Activated B cell treated with CpG ODN at 0.5 μM for 24 hours (primary cell): ENCODE results near the gene MAP4K2. TPM values are rescaled to one million over a fixed set of nuclear protein-coding genes. Genes with fewer than 3 reads are reported as not detected.

Source experiments
- ATAC-seq: fragments of 200-7000 bp; cut with Tn5 transposase; one replicate; pipeline ENCODE4 v1.10.0; 2021; ENCODE audit warnings: low read depth, mild to moderate bottlenecking, moderate library complexity
- CTCF ChIA-PET: fragments of 350-600 bp; sonication (Branson Sonifier 250); formaldehyde crosslinking; loops from one replicate; lab custom pipeline; 2021; ENCODE audit warnings: antibody characterized with exemption; lab: Charles Lee
- POLR2A ChIA-PET: fragments of 350-600 bp; sonication (Branson Sonifier 250); formaldehyde crosslinking; loops from one replicate; lab custom pipeline; 2021; ENCODE audit warnings: antibody characterized with exemption; lab: Charles Lee
- DNase-seq: peaks from one replicate; pipeline ENCODE4 v3.0.0; 2022
- H3K27ac Mint-ChIP-seq: one replicate; pipeline ENCODE4 v1.8.0; 2020; ENCODE audit warnings: mixed read lengths
- H3K27me3 Mint-ChIP-seq: one replicate; pipeline ENCODE4 v1.8.0; 2021; ENCODE audit warnings: mixed read lengths
- H3K36me3 Mint-ChIP-seq: one replicate; pipeline ENCODE4 v1.8.0; 2021; ENCODE audit warnings: low read depth, mixed read lengths
- H3K4me1 Mint-ChIP-seq: one replicate; pipeline ENCODE4 v1.8.0; 2021; ENCODE audit warnings: mixed read lengths
- H3K4me3 Mint-ChIP-seq: one replicate; pipeline ENCODE4 v1.8.0; 2020; ENCODE audit warnings: mild to moderate bottlenecking, mixed read lengths
- H3K9me3 Mint-ChIP-seq: one replicate; pipeline ENCODE4 v1.8.0; 2020; ENCODE audit warnings: mixed read lengths
- CTCF ChIP-seq: fragments of 200-600 bp; IDR thresholded peaks from one replicate; pipeline ENCODE4 v1.8.0; 2022; ENCODE audit warnings: antibody characterized with exemption, mild to moderate bottlenecking
- intact Hi-C: fragments of 100-400 bp; cut with micrococcal nuclease; formaldehyde crosslinking; loops from one replicate; pipeline ENCODE4 v1.15.1; 2024
- total RNA-seq: library from RNA; stranded (reverse); gene quantifications from 2 replicates; pipeline ENCODE4 v1.2.3, GENCODE V29; 2022

The MAP4K2 gene
- total RNA-seq, 1 donor from 2014 or later, result 73.6 TPM

GRCh38 chr11:64789331-64790204 lies 13.4 kb downstream of the MAP4K2 start:
- DNase-seq, result no peak
- H3K4me1 Mint-ChIP-seq, result peaks cover 23% of the 10 kb centered on the region
- CTCF ChIA-PET, result interaction anchor here (5.3 kb wide), 1 partner anchor 12 kb away, joined by 29 read pairs; the partner anchor contains the start of gene MAP4K2

GRCh38 chr11:64788321-64789215 lies 14.4 kb downstream of the MAP4K2 start:
- no peak overlapping the region for H3K4me3 Mint-ChIP-seq
- H3K27ac Mint-ChIP-seq, result no peak overlapping the region
- ChIA-PET CTCF (interaction anchor here (0.6 to 5.3 kb wide), 7 partner anchors 13 to 226 kb away, joined by 3 to 29 read pairs (median 3); partner anchors contain the start of genes MAP4K2 and MEN1), POLR2A (interaction anchor here (0.5 to 1.7 kb wide), 6 partner anchors 9 to 473 kb away, joined by 3 to 6 read pairs (median 4); partner anchors contain the start of genes MAP4K2 and POLA2)
- H3K27me3 Mint-ChIP-seq, result no peaks in the 10 kb centered on the region
- ATAC-seq (no peak), DNase-seq (no peak)
- no peaks in the 10 kb centered on the region for H3K9me3 Mint-ChIP-seq
- no peak for TF ChIP-seq CTCF
- peaks cover 17% of the 10 kb centered on the region for H3K4me1 Mint-ChIP-seq
- H3K36me3 Mint-ChIP-seq, result peaks cover 38% of the 10 kb centered on the region
- intact Hi-C loops, result loop anchor here (5.0 kb wide), 1 partner anchor 224 kb away; the partner anchor contains the start of gene ARL2

More at GRCh38 chr11:64789331-64790204, 13.4 kb downstream of the MAP4K2 start:
- Mint-ChIP-seq H3K27ac (no peak overlapping the region), H3K9me3 (no peaks in the 10 kb centered on the region), H3K4me3 (no peak overlapping the region), H3K27me3 (no peaks in the 10 kb centered on the region), H3K36me3 (peaks cover 47% of the 10 kb centered on the region)
- no peak for ATAC-seq
- TF ChIP-seq CTCF, result no peak
- POLR2A ChIA-PET, result interaction anchor here (0.6 to 1.7 kb wide), 2 partner anchors 13 to 472 kb away, joined by 3 to 6 read pairs; partner anchors contain the start of genes MAP4K2 and POLA2
- intact Hi-C loops, result loop anchor here (5.0 kb wide), 1 partner anchor 223 kb away; the partner anchor contains the start of gene ARL2

- Mint-ChIP-seq H3K4me1 (peaks cover 18% of the 10 kb centered on the region), H3K36me3 (peaks cover 36% of the 10 kb centered on the region), H3K4me3 (no peak overlapping the region), H3K9me3 (no peaks in the 10 kb centered on the region), H3K27me3 (no peaks in the 10 kb centered on the region), H3K27ac (peak overlapping the region; percentile 73)
- CTCF ChIA-PET, result interaction anchor here (0.6 to 5.3 kb wide), 7 partner anchors 14 to 227 kb away, joined by 3 to 29 read pairs (median 3); partner anchors contain the start of genes MAP4K2 and MEN1
- TF ChIP-seq CTCF, result no peak
- intact Hi-C loops, result loop anchor here (1.0 to 5.0 kb wide), 4 partner anchors 12 to 225 kb away; partner anchors contain the start of genes ARL2 and CDC42BPG
- POLR2A ChIA-PET, result interaction anchor here (0.7 to 1.7 kb wide), 5 partner anchors 8 to 446 kb away, joined by 3 to 6 read pairs (median 4); partner anchors contain the start of gene MAP4K2
- peak; percentile 57 for DNase-seq
- ATAC-seq, result peak; percentile 74
Observed at GRCh38 chr11:64787526-64788320, 15.3 kb downstream of the MAP4K2 start.

- Mint-ChIP-seq H3K4me1 (peaks cover 27% of the 10 kb centered on the region), H3K27ac (no peak overlapping the region), H3K4me3 (no peak overlapping the region), H3K27me3 (no peaks in the 10 kb centered on the region), H3K36me3 (peaks cover 27% of the 10 kb centered on the region), H3K9me3 (no peaks in the 10 kb centered on the region)
- no peak for TF ChIP-seq CTCF
- DNase-seq, result no peak
- intact Hi-C loops, result loop anchor here (5.0 kb wide), 1 partner anchor 226 kb away; the partner anchor contains the start of gene ARL2
- no peak for ATAC-seq
- CTCF ChIA-PET, result interaction anchor here (0.9 to 5.3 kb wide), 10 partner anchors 15 to 108 kb away, joined by 3 to 29 read pairs (median 4); partner anchors contain the start of genes CDC42BPG and MAP4K2
- POLR2A ChIA-PET, result interaction anchor here (0.7 to 6.2 kb wide), 3 partner anchors 14 to 62 kb away, joined by 3 to 63 read pairs (median 8); no protein-coding TSS in a partner anchor
Observed at GRCh38 chr11:64786308-64786707, 16.7 kb downstream of the MAP4K2 start.
